ENCODE results near the gene PTPN12.

PTPN12 gene

GRCh38 chr7:77536017-77536412 is 1.1 kb upstream of the PTPN12 start:
- TF ChIP-seq GATA3 (IDR thresholded peaks at IDR 0.05; ENCODE audit: low read depth, low read length) (no peak), GATA2 (IDR thresholded peaks at IDR 0.05; ENCODE audit: low read depth, low read length) (no peak)

DNA sequence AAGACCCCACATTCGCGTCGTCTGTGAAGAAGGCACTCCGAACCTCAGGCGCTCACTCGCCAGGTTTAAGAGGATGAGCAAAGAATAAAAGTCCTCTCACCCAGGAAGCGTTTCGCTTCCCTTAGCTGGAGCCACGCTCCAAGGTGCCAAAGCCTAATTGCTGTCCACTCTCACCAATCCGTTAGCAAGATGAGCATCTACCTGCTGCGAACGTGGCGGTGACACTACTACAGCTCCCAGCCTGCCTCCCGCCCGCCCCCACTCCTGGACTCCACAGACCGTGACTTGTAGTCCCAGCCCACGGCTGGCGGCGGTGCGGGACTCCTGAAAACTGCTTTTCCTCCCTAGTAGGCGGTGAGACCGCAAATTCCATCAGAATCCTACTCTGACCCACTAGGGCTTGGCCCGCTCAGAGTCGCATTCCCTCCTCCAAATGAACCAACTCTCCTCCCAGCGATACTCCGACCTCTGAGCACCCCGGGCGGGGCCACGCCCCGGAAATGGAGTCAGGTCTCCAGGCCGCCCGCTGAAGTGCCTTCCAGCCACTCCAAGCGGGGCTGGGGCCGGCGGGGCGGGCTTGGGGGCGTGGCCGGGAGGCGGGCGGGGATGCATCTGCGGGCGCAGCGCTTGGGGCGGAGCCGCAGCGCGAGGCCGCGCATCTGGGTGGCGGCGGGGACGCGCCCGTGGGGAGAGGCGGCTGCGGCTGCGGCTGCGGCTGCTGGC is 521 bp upstream of the PTPN12 start:
- TF ChIP-seq GATA3 (IDR thresholded peaks at IDR 0.05; ENCODE audit: low read depth, low read length) (no peak), GATA2 (IDR thresholded peaks at IDR 0.05; ENCODE audit: low read depth, low read length) (no peak)

GRCh38 chr7:77537778-77538280 is 734 bp downstream of the PTPN12 start:
- TF ChIP-seq GATA3 (IDR thresholded peaks at IDR 0.05; ENCODE audit: low read depth, low read length) (no peak), GATA2 (IDR thresholded peaks at IDR 0.05; ENCODE audit: low read depth, low read length) (no peak)

GRCh38 chr7:77538281-77539212 is 1.5 kb downstream of the PTPN12 start:
- no peak for TF ChIP-seq GATA2 (IDR thresholded peaks at IDR 0.05; ENCODE audit: low read depth, low read length)
- TF ChIP-seq GATA3 (IDR thresholded peaks at IDR 0.05; ENCODE audit: low read depth, low read length), result no peak

DNA sequence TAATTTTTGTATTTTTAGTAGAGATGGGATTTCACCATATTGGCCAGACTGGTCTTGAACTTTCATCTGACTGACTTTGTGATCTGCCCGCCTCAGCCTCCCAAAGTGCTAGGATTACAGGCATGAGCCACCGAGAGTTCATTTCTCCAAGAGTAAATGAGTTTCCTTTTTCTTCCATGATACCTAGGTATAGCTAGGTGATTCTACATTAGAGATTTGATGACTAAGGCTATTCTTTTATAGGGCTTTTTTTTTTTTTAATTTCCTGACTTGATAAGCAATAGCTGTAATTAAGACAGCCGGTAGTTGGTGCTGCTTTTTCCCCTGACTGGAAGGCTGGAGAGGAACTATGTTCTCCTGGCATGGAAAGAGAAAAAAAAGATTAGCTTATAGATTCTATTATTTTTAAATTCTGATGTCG is 3.3 kb downstream of the PTPN12 start:
- no peak for TF ChIP-seq GATA2 (IDR thresholded peaks at IDR 0.05; ENCODE audit: low read depth, low read length)
- TF ChIP-seq GATA3 (IDR thresholded peaks at IDR 0.05; ENCODE audit: low read depth, low read length), result no peak

- TF ChIP-seq GATA2 (IDR thresholded peaks at IDR 0.05; ENCODE audit: low read depth, low read length), result no peak
- no peak for TF ChIP-seq GATA3 (IDR thresholded peaks at IDR 0.05; ENCODE audit: low read depth, low read length)
Measured at GRCh38 chr7:77542409-77542808, 5.3 kb downstream of the PTPN12 start.

GRCh38 chr7:77542895-77543294 is 5.8 kb downstream of the PTPN12 start:
- TF ChIP-seq GATA2 (IDR thresholded peaks at IDR 0.05; ENCODE audit: low read depth, low read length) (no peak), GATA3 (IDR thresholded peaks at IDR 0.05; ENCODE audit: low read depth, low read length) (no peak)

- TF ChIP-seq GATA2 (IDR thresholded peaks at IDR 0.05; ENCODE audit: low read depth, low read length) (no peak), GATA3 (IDR thresholded peaks at IDR 0.05; ENCODE audit: low read depth, low read length) (no peak)
Measured at GRCh38 chr7:77543910-77544309, 6.8 kb downstream of the PTPN12 start.

DNA sequence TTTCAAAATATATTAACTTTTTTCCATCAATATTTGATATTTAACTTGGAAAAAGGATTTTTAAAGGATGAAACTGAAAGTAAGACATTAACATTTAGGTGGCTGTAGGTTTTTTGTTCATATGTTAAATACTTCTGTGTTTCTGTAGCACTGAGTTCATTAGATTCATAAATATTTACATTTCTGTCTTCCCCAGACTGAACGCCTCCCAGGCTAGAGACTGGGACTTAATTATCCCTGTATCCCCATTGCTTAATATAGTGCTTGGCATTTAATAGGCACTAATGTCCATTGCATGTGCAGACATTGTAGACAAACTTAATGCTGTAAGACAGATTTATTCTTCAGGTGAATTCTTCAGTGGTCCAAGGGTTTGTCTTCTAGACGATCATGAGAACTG is 7.4 kb downstream of the PTPN12 start:
- TF ChIP-seq GATA2 (IDR thresholded peaks at IDR 0.05; ENCODE audit: low read depth, low read length), result no peak
- TF ChIP-seq GATA3 (IDR thresholded peaks at IDR 0.05; ENCODE audit: low read depth, low read length), result no peak

DNA sequence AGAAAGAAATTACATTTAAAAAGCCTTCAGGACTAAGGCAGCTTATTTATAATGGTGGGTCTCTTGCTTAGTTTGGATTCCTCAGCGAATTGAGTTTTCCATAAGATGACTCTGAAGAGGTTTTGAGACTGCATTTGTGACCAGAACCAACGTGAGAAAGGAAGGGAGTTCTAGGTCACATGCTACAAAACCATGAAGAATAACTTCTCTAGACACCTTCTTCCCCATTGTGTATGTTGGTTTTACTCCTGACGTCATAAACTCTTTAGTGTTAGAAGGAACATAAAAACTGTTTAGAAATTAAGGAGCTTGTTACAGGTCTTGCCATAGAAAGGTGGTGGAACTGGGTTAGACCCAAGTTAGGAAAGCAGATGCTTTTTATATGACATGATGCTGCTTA is 11.1 kb downstream of the PTPN12 start:
- TF ChIP-seq GATA3 (IDR thresholded peaks at IDR 0.05; ENCODE audit: low read depth, low read length) (no peak), GATA2 (IDR thresholded peaks at IDR 0.05; ENCODE audit: low read depth, low read length) (no peak)

DNA sequence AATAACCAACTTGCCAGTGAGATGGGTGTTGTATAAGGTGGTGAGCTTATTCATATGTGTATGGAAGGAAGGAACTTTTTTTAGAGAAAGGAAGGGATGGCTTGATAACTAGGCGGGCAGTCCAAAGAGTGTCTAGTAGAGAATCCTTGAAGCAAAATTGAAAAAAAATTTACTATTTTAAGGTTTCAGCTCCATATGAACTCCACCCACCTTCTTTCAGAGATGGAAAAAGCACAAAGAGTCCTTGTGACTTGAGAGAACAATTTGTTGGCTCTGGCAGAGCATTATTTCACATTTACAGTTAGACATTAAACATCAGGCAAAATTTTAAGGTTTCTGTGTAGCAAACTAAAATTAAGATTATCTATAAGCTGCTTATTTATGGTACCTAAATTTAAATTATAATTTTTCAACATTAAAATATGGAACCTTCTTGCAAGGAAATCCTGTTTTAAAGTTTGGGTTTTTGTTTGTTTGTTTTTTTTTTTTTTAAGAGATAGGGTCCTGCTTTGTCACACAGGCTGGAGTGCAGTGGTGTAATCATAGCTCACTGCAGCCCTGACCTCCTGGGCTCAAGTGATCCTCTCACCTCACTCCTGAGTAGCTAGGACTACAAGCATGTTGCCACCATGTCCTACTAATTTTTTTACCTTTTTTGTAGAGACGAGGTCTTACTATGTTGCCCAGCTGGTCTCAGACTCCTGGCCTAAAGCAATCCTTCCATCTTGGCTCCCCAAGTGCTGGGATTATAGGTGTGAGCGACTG is 12.2 kb downstream of the PTPN12 start:
- TF ChIP-seq GATA2 (IDR thresholded peaks at IDR 0.05; ENCODE audit: low read depth, low read length), result no peak
- no peak for TF ChIP-seq GATA3 (IDR thresholded peaks at IDR 0.05; ENCODE audit: low read depth, low read length)

DNA sequence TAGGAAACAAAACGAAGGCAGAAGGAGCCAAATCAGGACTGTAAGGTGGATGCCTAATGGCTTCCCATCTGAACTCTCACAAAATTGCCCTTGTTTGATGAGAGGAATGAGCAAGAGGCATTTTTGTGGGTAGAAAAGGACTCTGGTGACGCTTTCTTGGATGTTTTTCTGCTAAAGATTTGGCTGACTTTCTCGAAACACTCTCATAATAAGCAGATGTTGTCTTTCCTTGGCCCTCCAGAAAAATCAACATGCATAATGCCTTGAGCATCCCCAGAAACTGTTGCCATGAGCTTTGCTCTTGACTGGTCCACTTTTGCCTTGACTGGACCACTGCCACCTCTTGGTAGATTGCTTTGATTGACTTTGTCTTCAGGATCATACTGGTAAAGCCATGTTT is 13.5 kb downstream of the PTPN12 start:
- TF ChIP-seq GATA2 (IDR thresholded peaks at IDR 0.05; ENCODE audit: low read depth, low read length), result no peak
- TF ChIP-seq GATA3 (IDR thresholded peaks at IDR 0.05; ENCODE audit: low read depth, low read length), result no peak

- TF ChIP-seq GATA2 (IDR thresholded peaks at IDR 0.05; ENCODE audit: low read depth, low read length) (no peak), GATA3 (IDR thresholded peaks at IDR 0.05; ENCODE audit: low read depth, low read length) (no peak)
Measured at GRCh38 chr7:77553123-77553522, 16.0 kb downstream of the PTPN12 start.

Measured in SH-SY5Y (cell line).